GM20431 (cell line): Measurements from ENCODE around the gene CHFR.
"Not testable (repeated sequence)": the region's sequence is repeated elsewhere in the genome, so short reads cannot be mapped to it uniquely, and the experiment has no call there.

Source experiments
- in situ Hi-C: fragments of 300-500 bp; cut with MseI, MboI; formaldehyde crosslinking; loops from one replicate; pipeline ENCODE4 v1.15.0; 2020; ENCODE audit warnings: low sequenced_read_pairs; ENCODE audit not compliant: unreplicated experiment

CHFR gene

GRCh38 chr12:132825861-132826260 lies 61.5 kb downstream of the CHFR start:
- in situ Hi-C loops = no loop called here

GRCh38 chr12:132825089-132825488 lies 62.3 kb downstream of the CHFR start:
- in situ Hi-C loops = no loop called here

GRCh38 chr12:132824053-132824452 lies 63.4 kb downstream of the CHFR start:
- in situ Hi-C loops = no loop called here

- in situ Hi-C loops = no loop called here
Observed at GRCh38 chr12:132818562-132818961, 68.8 kb downstream of the CHFR start.

- in situ Hi-C loops = no loop called here
Observed at GRCh38 chr12:132814232-132814631, 73.2 kb downstream of the CHFR start.

GRCh38 chr12:132813443-132813842 lies 74.0 kb downstream of the CHFR start:
- in situ Hi-C loops = no loop called here

GRCh38 chr12:132812631-132813305 lies 74.6 kb downstream of the CHFR start:
- in situ Hi-C loops = no loop called here

- in situ Hi-C loops = not testable (repeated sequence)
Observed at GRCh38 chr12:132809391-132809790, 78.0 kb downstream of the CHFR start.

- in situ Hi-C loops = no loop called here
Observed at GRCh38 chr12:132807295-132808092, 79.9 kb downstream of the CHFR start.

GRCh38 chr12:132806857-132807256 lies 80.5 kb downstream of the CHFR start:
- in situ Hi-C loops = no loop called here

GRCh38 chr12:132804426-132804861 lies 83.0 kb downstream of the CHFR start:
- in situ Hi-C loops = no loop called here

- in situ Hi-C loops = no loop called here
Observed at GRCh38 chr12:132803888-132804287, 83.5 kb downstream of the CHFR start.

- in situ Hi-C loops = no loop called here
Observed at GRCh38 chr12:132803125-132803524, 84.3 kb downstream of the CHFR start.

GRCh38 chr12:132801741-132802140 lies 85.7 kb downstream of the CHFR start:
- in situ Hi-C loops = no loop called here

- in situ Hi-C loops = no loop called here
Observed at GRCh38 chr12:132798836-132799235, 88.6 kb downstream of the CHFR start.

GRCh38 chr12:132797820-132798570 lies 89.4 kb downstream of the CHFR start:
- in situ Hi-C loops = no loop called here

- in situ Hi-C loops = no loop called here
Observed at GRCh38 chr12:132795847-132796246, 91.6 kb downstream of the CHFR start.

- in situ Hi-C loops = not testable (repeated sequence)
Observed at GRCh38 chr12:132791940-132792339, 95.5 kb downstream of the CHFR start.

GRCh38 chr12:132789099-132789471 lies 98.3 kb downstream of the CHFR start:
- in situ Hi-C loops = no loop called here

- in situ Hi-C loops = no loop called here
Observed at GRCh38 chr12:132788375-132789098, 98.9 kb downstream of the CHFR start.
